ENCODE data around the gene CAMKMT.
"Not testable (repeated sequence)": the region's sequence is repeated elsewhere in the genome, so short reads cannot be mapped to it uniquely, and the experiment has no call there.

CAMKMT gene

DNA sequence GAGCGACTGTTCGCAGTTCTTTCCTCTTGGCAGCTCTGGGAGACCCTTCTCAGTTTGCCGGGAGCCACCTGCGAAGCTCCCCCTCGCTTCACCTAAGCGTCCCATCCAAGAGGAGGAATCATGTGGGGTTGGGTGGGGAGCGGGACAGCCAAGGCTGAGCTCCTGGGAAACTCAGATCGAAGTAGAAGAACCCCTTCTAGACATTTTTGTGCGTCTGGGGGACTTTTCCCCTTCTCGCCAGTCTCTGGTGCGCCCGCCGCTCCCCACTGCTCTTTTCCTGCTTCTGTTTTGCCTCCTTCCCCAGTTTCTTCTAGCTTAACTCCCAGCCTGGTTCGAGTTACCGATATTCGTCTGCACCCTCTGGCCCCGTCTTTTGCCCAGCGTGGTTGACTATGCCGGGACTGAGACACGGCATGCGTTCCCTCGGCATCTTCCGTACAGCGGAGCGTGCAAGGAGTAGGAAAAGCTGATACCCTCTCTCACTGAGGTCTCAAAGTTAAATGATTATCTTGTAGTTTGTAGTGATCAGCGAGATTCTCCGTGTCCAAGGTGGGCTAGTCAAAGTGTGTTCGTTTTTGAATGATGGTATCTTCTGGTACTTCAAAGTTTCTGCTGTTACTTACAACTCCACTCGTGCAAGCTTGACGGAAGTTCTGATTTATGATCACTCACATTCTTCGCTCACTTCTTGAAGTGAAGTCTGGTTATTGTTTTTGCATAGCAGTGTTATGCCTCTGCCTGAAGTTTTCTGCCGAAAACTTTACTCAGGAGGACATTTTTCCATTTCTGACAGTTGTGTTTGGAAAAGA is 664 bp downstream of the CAMKMT start:
- peak; percentile 1 for DNase-seq

DNA sequence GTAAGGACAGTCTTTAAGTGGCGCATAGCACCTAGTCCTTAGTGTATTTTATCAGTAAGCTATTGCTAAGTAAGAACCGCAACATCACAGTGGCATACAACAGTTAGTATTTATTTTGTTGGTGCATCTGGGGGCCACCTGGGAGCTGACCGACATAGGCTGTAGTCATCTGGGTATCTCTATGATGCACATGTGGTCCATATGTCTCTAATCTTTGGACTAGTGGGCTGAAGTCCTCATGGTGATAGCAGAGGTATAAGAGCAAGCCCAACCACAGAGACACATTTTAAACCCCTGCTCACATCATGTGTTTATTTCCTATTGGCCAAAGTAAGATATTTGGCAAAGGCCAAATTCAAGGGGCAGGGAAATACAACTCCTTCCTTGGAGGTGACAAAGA is 2.9 kb downstream of the CAMKMT start:
- no peak for DNase-seq

DNA sequence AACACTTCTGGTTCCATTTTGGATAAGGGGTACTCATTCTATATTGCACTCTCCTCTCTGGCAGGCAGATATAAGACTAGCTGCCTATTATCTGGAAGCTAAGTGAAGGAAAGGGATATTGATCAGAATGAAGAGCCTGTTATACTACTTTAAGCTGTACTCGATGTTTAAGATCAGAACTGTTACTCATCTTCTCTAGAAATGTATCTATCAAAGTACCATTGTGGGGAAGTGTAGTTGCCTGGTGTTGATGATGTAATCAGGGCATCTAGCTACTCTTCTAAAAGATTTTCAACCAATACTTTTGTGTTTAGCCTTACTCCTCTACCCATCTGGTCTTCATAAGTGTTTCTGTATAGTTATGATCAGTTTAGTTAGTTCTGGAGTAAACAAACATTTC is 5.8 kb downstream of the CAMKMT start:
- DNase-seq: no peak

DNA sequence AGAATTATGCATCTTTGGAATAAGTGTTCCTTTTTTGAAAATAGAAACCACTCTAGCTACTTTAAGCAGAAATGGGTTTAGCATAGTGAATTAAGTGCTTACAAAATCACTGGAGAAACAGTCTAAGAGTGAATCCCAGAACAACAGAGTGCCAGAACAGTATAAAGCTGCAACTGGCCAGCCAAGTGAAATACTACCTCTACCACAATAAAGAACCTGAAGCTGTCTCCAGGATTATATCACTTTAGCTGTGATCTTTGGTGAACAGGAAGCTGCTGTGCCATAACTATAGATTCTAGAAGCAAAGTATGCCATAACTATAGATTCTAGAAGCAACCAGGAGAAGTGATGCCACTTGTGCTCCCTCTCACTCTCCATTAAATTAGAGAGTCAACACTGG is 7.6 kb downstream of the CAMKMT start:
- DNase-seq: no peak

DNA sequence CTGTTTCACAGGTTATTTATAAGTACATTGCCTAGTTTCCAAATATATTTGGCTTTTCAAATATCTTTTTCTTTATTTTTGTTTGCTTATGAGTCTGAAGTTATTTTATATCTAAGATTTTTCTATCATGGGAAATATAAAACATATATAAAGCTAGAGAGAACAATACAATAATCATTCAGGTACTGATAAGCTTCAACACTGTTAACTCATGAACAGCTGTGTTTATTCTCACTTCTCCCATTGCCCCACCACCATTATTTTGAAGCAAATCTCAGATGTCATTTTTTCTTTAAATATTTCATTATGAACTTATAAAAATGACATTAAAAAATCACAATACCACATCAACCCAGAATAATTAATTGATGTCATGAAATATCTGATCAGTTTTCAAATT is 9.7 kb downstream of the CAMKMT start:
- no peak for DNase-seq

DNA sequence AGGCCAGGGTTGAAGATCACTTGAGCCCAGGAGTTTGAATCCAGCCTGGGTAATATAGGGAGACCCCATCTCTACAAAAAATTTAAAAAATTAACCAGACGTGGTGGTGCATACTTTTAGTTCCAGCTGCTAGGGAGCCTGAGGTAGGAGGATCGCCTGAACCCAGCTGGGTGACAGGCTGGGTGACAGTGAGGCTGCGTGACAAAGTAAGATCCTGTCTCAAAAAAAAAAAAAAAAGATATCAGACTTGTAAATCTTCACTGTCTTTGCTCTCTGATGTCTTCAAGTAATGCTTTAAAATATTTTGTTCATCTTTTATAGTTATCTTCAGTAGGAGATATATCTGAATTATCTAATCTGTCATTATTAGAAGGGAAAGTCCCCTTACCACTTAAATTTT is 10.5 kb downstream of the CAMKMT start:
- no peak for DNase-seq

DNA sequence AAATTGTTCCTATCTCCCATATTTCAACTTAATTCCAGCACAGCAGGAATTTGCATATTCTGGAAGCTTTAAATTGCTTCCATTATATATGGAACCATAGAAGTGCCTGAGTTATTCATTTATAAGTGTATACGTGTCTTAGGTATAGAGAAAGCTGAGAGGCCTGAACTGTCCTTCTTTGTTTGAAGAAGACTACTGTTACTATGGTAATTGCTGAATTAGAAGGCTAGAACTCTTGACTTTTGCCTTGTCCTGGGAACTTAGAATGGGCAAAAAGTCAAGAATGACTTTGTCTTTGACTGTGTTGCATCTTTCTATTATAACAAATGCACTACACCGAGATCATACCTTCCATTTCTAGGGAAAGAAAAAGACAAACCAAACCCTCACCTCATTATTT is 15.7 kb downstream of the CAMKMT start:
- DNase-seq: no peak

DNA sequence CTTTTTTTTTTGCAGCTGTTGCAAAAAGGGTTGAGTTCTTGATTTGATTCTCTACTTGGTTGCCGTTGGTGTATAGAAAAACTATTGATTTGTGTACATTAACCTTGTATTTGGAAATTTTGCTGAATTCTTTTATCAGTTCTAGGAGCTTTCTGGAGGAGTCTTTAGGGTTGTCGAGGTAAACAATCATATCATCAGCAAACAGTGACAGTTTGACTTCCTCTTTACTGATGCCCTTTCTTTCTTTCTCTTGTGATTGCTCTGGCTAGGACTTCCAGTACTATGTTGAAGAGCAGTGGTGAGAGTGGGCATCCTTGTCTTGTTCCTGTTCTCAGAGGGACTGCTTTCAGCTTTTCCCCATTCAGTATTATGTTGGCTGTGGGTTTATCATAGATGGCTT is 23.5 kb downstream of the CAMKMT start:
- DNase-seq: not testable (repeated sequence)

DNA sequence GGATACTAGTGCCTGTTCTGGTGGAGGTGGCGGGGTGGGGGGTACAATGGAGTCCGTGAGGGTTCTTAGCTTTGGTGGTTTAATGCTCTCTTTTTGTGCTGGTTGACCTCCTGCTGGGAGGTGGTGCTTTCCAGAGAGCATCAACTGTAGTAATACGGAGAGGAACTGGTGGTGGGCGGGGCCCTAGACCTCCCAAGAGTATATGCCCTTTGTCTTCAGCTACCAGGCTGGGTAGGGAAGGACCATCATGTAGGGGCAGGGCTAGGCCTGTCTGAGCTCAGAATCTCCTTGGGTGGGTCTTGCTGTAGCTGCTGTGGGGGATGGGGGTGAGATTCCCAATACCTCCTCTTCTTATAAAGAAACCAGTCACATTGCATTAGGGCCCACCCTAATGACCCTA is 27.1 kb downstream of the CAMKMT start:
- no peak for DNase-seq

DNA sequence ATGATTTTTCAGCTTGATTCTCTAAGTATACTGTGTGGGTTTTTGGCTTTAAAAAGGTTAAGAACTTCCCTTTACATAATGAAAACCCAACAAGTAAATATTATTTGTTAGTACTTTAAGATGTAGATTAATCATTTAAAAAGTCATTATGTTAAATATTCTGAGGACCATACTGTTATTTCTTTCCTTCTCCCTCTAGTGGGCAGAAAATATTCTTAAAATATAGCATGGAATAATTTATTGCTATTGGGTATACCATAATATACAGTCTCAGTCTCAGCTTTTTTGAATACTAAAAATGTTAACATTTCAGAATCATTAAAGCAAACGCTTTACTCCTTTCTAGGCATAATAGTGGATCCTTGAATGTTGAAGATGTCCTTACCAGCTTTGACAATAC is 28.1 kb downstream of the CAMKMT start:
- DNase-seq: no peak

DNA sequence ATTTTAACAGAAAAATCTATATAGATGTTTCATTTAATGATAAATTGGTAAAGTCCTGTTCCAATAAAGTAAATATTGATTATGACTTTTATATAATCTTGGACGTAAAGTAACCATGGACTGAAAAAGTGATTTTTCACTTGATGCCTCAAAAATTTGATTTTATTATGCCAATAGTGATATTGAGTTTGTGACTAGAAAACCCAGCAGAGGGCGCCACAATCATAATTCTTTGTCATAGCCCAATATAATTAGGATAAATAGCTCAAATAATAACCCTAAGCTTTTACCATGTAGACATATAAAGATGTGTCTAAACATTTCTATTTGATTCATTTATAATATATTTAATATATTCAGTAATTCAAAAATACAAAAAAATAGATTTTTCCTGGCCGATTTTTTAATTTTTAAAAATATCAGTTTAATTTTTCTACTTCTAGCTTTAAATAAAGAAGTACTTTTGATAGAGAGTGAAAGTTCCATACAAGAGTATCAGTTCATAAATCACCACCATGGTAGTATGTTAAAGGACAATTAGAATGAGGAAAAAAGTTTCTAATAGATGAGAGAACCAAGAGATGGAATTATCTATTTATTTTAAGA is 30.7 kb downstream of the CAMKMT start:
- peak; percentile 7 for DNase-seq

DNA sequence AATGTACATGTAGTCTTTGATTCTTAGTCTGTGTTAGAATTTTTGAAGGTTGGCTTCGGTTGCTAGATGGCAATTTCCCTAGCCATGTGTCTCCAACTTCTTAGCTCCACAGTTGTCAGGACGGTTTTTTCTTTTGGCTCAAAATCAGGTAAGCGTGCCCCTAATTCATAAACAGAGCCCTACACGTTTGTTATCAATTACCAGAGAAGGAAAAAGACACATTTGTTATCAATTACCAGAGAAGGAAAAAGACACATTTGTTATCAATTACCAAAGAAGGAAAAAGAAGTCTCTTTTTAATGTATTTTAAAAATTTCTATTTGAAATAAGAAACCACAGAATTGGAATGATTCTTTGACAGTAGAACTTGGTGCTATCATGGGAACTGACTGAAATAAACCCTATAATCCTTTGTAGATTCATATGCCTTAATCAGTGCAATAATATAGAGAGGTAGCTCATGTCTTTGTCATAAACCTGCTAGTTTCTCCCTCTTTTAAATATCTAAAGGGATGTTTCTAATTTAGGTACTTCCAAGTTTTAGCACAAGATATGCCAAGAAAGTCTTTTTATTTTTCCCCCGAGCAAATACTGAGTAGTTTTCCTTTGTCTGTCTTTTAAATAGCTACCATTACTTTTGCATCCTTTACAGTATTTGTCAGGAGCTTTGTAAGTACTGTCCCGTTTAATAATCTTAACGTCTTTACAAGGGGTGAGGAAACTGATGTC is 35.9 kb downstream of the CAMKMT start:
- no peak for DNase-seq

DNA sequence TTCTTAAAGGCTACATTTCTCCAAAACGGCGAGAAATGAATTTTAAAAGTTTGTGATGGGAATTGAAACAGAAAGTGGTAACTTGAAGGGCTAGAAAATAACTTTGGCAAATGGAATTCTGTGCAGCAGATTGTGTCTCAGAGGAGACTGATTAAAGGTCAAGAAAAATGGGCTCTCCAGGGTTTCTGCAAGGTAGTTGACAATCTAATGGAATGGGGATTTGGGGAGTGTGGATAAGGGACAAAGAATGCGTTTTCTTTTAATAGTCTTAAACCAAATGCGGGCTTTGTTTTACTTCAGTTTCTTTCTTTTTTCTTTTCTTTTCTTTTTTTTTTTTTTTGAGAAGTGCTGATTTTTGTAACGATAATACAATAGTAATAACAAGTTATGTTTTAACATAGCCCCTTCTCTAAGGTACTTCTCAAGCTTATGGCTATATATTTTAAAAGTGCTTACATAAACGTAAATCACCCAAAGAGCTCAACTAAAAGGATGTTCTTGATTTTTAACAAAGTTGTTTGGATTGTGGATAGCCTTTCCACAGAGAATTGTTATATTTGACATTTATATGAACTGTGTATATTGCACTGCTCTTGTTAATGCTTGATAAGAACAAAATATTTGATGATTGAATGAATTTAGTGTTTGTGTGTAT is 36.6 kb downstream of the CAMKMT start:
- no peak for DNase-seq

DNA sequence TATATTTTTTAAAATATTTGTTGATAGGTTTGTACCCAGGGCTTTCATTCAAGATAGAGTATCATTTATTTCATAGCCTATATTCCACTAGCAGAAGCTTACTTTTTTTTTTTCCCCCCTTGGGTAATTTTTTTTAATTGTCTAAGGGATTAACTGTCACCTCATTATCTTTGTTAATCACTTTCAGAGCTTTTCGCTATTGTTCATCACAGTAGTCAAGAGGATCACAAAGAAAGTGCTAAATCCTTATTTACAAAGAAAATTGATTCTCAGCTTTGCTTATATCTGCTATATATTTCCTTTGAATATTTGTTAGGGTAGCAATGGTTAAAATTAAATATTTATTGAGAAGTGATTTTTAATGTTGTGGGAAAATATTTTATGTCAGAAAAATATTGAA is 59.0 kb downstream of the CAMKMT start:
- no peak for DNase-seq

DNA sequence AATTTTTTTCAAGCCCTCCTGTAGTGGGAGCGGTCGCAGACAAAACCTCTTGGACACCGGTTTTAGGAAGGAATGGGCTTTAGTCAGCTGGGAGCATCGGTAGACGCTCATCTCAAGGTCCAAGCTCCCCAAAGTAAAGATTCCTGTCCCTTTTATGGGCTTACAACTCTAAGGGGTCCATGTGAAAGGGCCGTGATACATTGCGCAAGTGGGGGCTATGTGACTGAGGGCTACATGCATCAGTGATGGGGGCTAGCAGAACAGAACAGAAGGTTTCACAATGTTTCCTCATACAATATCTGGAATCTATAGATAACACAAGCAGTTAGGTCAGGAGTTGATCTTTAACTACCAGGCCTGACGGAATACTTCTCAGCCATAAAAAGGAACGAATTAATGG is 62.5 kb downstream of the CAMKMT start:
- no peak for DNase-seq

DNA sequence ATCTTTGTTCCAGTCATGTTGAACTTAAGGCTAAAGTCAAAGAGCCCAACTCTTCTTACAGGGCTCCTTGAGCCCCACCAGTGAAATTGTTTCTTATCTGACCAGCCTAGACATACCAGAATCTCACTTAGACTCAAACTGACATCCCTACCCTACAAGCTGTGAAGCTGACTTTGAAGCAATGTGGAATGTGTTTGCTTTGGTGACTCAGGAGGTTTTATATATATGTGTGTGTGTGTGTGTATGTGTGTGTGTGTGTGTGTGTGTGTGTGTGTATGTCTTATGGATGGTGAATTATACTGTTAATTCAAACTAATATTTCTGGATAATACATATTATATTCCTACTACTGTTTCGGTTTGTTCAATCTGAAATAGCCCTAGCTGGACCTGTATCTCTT is 67.3 kb downstream of the CAMKMT start:
- DNase-seq: no peak

DNA sequence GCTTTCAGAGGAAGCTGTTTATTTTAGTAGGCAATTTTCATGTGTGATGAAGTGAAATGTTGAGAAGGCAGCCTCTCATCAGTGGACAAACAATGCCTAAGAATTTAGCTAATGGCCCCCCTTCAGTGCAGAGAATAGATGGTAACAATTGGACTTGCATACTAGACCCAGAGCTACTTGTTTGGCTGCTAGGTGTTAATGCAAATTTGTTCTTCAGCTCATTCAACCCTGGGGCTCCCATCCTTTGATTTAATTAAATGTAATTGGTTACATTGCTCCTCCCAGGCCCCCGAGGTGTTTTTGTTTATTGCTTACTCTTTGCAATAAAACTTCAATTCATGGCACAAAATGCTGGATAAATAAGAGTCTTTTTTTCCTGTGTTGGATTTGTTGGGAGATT is 68.6 kb downstream of the CAMKMT start:
- DNase-seq: no peak

DNA sequence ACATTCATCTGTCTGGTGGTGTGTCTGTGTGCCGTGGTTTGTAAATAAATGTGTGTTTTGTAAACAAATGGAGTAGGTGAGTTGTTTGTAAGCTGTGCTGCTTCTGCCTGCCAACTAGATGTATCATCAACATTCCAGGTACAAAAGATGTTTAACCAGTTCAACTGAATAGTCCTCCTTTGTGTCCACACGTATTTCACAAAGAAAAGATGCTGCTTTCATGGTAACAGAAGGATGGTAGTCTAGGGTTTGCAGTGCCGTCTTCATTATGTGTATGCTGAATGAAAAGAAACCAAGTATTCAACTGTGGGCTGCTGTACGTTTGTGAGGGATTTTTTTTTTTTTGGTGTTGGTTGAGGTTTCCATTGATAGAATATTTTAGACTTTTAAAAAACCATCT is 72.1 kb downstream of the CAMKMT start:
- DNase-seq: no peak

DNA sequence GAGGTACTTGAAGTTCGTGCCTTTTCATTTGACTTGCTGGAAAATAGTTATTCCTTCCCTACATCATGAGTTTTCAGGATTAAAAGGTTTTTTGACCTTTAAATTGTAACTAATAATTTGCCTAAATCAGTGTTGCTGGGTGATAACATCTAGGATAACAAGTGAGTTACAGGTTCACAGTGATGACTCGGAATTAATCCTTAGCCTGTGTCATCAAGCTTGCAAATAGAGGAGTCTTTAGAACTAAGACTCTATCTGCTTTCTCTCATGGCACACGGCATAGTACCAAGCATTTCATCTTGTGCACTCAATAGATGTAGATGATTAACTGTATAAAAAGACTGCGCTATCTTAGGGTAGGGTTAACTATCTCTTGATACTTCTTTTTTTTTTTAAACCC is 79.5 kb downstream of the CAMKMT start:
- DNase-seq: no peak

DNA sequence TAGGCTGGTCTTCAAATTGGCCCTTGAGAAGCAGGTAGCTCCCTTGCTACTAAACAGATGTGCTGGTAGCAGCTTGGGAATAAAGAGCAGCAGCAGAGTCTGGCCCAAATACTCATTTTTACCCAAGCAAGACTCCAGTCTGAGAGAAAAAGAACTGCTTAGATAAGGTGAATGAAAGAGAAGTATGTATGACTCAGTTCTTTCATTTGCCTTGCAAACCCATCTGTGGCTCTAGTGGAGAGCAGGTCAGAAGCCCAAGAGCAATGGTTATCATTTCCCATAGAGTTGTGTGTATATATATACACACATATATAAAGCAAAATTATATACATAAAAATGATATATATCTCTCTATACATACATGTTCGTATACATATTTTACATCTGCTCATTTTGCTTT is 80.3 kb downstream of the CAMKMT start:
- DNase-seq: no peak

DNA sequence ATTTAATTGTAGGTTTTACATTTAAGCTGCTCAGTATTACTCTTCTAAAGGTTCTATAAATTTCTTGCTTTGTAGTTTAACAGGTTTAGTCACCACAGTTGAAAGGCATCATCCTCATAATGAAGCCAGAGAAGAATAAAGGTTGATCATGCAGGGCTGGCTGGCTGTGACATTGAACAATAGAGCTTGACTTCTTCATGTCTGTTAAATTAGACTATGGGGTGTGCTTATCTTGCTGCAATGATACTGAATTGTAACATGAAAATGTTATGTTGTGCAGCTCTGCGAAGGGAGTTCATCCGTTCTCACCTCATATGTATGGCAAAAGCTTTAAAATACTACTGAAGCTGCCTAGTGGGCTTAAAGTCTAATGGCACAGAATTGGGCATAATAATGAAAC is 81.8 kb downstream of the CAMKMT start:
- no peak for DNase-seq

DNA sequence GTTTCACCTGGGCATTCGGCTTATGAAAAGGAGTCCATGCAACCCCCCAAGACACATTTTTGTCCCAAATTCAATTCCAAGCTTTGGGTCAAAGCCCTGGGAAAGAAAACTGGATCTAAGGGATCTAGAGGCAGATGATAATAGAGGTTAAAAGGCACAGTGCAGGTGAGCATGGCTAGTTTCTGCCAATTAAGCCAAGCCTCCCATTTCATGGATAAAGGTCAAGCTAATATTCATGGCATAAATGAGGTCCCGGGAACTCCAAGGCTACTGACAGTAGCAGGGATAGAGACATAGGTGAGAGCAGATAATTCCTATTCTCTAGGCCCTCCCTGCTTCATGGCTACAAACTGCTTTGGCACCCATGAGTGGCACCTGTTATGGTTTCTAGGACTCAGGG is 83.1 kb downstream of the CAMKMT start:
- no peak for DNase-seq

DNA sequence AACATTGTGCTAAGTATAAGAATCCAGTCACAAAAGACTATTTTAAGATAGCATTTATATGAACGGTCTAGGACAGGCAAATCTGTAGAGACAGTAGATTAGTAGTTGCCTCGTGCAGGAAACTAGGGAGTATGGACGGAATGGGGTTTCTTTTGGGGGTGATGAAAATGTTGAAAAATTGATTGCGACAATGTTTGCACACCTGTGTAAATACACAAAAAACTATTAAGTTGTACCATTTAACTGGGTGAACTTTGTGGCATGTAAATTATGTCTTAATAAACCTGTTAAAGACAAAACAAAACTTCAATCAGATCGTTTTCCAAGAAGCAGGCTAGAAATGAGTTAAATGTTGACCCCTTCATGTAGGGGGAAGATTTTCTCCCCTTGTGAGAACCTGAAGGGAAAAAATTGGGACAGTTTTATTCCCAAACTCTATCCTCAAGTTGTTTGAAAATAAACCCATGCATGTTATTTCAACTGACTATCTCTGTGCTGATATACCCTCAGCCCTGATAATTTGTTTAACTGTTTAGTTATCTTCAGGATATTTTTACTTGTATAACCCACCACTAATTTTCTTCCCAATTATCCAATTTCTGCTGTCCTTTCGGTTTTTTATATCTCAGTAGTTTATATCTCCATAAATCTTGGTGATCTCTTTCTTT is 87.2 kb downstream of the CAMKMT start:
- DNase-seq: no peak

Measured in CD4-positive, alpha-beta T cell treated with Interferon gamma for 1 hour (primary cell).